GM19455 (cell line): ENCODE measurements around the gene NRXN3.

Source experiments
- ATAC-seq: cut with Tn5 transposase; IDR thresholded peaks from one replicate; pipeline ENCODE4 v1.9.1; 2021; ENCODE audit not compliant: unreplicated experiment

Gene NRXN3

DNA sequence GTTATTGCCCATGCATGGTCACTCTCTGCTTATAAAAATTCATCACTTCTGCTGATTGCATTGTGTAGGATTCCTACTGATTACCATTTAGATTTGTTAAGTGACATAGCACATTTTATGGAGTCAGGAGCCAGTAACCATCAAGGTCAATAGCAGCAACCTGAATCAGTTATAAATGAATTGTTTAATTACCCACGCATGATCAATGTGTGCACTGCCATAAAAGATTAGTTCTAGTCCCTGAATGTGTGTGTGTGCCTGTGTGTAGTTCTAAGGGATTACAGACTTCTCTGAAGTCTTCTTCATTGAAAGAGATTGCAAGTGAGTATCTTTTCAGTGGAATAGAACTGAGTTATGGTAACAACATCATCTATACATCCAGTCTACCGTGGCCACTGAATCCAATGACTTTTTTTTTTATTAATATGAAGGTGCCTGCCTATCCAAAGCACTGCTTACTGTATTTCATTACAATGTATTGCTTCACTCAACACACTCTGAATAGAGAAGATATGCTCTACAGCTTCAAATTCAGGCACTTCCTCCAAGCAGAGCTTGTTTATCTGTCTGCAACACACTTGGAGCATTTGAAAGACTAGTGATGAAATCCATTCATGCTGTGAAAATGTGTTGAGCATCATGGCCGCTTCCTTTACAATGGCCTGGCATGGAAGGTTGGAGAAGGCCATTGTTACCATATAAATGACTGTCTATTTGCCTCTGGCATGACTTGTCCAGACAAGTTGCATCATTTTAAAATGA, 1659.4 kb downstream of the NRXN3 start:
- no peak for ATAC-seq

DNA sequence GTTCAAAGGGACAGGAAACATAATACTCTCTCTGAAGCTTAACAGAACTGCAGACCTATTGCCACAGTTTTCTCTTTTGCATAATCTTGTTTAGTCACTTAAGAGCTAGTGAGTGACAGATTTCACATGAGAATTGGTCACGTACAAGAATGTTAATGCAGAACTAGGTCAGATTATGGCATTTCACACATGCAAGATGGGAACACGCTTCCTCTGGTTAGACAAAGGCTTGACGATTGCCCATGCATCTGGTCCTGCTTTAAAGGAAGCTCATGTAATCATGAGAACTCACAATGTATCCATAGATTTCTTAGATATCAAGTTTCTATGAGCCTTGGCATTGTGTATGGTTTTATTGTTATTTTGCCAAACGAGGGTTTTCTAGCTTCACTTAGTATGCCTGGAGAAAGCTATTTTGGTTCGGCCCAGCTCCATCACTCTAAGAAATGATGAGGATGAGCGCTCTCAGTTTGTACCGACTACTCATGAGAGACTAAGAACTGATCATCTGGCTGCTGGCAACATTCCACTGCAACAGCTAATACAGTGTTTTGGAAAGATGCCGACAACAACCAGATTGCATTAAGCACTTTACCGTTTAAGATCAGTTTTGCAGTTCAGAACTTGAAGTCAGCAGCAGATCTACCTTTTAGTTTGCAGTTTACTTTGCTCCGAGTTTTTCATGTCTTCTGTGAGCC, 1661.2 kb downstream of the NRXN3 start:
- ATAC-seq, result no peak

DNA sequence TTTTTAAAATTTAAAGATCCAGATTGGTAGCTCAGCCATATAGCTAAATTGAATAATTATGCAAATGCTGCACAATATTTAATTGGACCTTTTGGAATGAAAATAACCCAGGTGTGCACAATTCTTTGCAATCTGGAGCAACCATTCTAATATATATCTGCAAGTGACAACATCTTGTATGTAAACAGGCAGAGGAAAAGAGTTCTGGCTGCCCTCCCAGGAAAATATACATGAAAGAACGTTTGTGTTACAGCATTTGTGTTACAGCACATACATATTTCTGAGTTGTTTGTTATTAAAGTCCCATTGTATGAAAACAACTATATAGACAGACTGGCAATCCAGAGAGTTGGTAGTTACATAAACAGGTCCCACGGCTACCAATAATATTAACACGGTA, 1663.6 kb downstream of the NRXN3 start:
- ATAC-seq, result no peak

DNA sequence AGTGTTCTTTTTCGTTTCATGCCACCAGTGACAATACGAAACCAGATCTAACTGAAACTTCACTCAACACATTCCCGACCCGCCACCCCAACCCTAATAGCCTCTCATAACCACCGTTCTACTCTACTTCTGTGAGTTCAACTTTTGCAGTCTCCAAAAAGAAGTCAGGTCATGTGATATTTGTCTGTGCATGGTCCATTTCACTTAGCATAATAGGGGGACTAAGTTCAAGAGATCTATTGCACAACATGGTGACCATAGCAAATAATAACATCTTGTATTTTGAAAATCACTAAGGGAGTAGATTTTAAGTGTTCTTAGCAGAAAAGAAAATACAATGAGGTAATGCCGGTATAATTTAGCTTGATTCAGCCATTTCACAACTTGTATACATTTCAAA, 1664.7 kb downstream of the NRXN3 start:
- no peak for ATAC-seq

DNA sequence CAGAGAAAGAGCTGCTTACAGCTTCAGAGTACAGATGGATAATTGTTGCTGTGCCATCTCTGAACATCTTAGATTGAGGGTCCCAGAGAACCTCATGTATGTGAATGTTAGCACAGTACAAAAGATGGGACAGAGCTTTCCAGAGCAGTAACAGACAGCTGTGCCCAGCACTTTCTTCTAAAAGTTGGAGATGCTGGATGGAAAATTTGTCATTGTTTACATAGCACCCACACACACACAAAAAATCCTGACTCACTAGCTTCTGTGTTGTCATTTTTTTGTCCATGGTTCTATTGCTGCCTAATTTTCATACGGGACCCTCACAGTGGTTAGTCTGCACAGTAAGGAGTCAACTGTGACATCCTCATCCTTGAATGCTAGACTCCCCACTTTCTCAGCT, 1666.4 kb downstream of the NRXN3 start:
- no peak for ATAC-seq

DNA sequence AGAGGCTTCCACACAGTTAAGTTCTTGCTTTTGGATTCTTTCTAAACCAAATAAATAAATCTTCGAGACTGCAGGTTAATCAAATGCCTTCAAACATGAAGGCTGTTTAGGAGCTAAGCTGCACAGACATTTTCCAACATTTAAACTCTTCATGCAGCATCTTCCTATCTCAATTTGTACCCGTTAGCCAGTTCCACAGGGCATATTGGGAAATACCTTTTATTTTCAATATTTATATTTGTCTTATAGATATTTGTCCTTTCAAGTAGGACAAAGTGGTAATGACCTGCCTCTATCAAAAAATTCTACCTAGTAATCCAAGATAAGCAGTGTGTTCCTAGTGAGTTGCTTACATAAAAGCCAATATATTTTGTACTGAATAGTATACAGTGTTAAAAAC, 1667.5 kb downstream of the NRXN3 start:
- no peak for ATAC-seq

DNA sequence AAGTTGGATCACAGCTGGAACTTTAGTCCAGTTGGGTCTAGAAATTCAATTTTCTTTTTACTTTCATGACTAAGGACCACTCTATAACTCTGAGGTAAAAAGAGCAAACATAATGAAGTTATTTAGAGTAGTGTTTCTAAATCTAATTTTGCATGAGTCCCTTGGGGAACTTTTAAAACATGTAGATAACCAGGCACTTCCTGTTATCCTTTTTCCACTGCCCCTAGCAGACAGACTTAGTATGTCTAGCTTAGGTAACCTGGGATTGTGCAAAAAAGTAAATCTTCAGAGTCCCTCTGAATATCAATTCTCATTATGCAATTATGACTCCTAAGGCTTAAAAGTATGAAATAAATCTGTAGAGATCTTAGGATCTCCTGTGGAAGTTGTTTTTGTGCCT, 1669.9 kb downstream of the NRXN3 start:
- ATAC-seq, result no peak

DNA sequence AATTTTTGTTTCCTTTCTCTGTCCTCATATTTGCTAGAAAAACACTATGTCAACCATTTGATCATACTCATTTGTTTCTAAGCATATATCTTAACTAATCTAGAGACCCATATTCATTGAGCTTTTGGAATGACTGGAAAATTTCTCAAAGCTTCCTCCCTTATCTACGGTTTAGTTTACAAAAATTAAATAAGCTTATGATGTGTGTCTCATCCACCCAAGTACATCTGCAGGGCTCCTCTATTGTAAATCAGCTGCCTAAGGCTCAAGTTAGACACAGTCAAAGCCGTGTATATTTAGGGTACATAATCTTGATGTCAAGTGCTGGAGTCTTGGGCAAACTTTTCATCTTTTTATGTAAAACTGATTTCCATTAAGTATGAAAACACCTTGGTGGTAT, 1670.7 kb downstream of the NRXN3 start:
- no peak for ATAC-seq

DNA sequence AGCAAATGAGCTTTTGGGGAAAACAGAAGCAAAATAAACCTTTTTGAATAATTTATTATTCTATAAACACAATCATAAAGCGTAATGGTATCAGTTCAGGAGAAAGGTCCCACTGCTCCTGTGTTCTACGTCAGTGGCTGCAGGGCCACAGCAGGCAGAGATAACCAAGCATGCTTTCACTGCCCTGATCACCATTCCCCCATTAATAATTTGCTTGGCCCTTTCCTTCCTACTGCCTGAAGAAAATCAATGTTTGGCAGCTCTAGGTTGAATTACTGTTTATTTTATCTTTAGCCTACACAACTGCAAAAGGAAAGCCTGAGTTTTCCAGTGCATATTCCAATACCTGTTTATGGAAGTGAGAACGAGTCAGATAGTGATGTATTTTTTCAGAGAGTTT, 1671.3 kb downstream of the NRXN3 start:
- no peak for ATAC-seq

DNA sequence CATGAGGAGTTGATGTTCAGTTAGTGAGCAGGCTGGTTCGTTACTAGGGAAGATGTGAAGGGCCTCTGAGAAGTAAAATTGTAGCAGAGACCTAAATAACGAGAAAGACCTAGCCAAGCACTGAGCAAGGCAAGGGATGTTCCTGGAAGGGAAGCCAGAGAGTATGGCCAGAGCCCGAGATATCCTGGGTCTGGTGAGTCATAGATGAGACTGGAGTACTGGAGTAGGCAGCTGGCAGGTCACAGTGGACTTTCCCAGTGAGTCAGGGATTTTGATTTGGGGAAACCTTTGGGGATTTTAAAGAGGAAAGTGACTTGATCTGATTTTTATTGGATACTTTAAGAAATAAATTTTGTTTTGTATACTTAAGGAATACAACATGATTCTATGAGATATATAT, 1672.1 kb downstream of the NRXN3 start:
- ATAC-seq, result no peak

DNA sequence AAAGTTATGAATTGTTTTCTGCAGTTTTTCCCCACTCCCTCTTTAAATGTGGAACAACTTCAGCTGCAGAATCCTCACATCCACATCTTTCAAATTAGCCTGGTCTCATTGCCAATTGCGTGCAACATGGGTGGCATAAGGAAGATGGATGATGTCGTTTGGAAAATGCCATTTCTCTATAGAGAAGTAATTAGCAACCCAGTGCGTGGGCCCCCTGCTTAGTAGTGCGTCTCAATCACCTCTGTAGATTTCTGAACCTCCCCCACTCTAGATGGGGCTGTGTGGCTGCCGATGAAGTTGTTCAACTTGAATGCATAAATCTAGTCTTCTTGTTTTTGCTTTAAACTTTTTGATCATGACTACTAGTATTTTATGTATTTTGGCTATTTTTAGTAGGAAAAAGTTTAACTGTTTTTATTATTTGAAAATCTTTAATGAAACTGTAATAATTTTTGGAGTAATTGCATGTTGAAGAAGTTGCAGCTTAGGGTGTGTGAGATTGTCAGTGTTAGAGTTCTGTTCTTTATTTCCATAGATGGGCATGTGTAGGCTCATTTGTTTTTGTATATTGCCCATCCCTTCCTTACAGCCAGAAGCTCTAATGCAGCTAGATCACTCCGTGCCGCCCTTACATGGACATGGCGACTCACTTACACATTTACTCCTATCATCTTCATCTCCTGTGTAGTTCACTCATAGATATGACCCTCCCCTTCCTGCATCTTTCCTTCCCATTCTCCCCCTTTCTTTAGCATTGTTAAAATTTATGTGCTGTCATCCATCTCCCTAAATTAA, 1683.0 kb downstream of the NRXN3 start:
- no peak for ATAC-seq

DNA sequence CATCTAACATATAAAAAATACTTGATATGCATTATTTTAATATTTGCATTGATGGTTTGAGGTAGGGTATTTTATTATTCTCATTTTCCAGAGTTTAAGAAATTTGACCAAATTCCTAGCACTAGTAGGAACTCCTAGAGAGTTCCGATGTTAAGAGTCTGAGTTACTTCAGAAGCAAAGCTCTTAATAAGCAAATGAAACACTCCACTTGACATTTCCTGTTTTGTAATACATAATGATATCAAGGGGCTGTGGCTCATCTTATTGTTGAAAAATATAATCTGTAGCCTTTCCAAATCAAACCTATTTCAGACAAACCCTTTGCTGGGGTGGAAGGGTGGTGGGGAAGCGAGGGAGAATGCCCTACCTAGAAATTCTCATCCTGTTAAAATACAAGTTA, 1685.6 kb downstream of the NRXN3 start:
- no peak for ATAC-seq

DNA sequence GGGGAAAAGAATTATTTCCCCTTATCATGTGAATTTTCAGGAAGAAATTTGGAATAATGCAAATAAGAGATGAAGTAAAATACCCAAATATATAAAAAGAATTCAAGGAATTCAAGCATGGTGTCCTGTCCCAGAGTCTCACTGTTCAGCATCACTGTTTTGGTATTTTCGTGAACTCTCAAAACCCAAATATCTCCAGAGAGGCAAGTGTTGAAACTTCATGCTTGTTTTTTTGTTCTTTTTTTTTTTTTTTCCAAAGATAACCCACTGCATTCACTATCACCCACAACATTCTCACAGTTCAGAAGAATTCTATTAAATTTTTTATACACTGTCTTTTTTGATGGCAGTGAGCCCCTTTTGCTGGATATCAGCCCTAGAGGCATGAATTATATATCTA, 1686.2 kb downstream of the NRXN3 start:
- ATAC-seq, result no peak

DNA sequence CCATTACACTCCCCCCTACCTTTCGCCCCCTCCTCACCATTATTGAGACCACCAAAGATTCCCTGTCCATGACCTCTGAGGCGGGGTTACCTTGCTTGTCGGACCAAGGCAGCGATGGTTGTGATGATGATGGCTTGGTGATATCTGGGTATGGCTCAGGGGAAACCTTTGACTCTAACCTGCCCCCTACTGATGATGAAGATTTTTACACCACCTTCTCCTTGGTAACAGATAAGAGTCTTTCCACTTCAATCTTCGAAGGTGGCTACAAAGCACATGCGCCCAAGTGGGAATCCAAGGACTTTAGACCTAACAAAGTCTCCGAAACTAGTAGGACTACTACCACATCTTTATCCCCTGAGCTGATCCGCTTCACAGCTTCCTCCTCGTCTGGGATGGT, 1690.9 kb downstream of the NRXN3 start:
- no peak for ATAC-seq

DNA sequence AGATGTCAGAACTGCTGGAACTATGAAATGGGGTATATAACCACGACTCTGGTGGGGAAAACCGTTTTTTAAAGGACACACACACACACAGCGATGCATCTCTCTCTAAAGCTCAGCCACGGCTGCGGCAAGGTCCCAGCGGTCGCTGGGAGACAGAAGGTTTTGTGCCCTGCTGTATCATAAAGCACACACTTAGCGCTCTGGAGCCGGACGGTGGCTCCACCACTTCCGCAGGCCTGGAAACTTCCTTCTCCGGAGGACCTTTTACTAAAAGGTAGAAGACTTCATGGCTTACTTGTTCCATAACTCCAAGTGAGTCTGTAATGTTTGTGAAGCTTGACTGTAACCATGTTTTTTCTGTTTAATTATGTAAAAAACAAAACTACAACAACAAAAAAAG, 1691.9 kb downstream of the NRXN3 start:
- ATAC-seq, result no peak

DNA sequence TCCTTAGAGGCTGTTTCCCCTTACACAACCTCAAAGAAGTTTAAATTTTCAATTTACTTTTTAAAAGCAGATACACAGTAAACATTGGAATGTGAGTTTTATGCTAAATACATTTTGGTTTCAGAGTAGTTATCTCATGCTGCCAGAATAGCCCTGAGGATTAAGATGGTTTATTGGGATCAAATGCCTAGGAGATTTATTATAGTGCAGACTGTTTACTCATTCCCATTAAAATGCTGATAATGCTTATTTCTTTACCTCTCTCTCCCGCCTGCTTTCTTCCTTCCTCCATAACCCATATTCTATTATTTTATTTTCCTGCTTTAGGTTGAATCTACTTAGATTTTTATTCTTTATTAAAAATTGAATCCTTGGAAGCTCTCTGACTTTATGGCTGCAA, 1701.0 kb downstream of the NRXN3 start:
- no peak for ATAC-seq

DNA sequence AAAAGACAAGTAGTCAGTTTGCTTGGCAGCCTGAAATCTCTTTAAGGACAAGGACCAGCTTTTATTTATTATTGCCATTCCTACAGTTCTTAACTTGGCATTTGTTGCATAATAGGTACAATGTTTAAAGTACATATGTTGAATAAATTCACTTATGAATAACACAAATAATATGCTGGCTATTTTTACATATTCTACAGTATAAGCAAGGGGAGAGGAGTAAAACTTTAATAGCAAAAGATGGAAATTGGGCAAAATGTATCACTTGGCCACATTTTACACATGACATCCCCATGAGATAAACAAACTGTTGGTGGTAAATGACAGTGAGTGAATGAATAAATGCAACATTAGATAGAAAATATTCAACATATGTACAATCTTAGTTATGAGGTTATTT, 1708.1 kb downstream of the NRXN3 start:
- no peak for ATAC-seq

DNA sequence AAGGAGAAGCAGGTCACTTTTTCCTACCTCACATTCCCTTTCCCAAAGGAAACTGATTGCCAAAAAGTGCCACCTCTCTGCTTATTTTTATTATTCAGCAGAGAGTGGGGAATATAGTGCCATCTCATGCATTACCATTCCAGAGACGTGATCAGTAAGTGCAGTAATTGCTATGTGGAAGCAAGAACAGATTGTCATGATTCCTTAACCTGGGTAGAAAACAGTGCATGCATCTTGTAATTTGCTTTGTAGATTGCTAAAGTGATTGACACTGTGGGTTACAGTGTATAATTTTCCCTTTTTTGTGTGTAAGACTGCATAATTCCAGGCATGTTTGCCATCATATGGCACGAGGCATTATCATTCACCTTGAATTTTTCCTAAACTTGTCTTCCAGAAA, 1708.6 kb downstream of the NRXN3 start:
- no peak for ATAC-seq

DNA sequence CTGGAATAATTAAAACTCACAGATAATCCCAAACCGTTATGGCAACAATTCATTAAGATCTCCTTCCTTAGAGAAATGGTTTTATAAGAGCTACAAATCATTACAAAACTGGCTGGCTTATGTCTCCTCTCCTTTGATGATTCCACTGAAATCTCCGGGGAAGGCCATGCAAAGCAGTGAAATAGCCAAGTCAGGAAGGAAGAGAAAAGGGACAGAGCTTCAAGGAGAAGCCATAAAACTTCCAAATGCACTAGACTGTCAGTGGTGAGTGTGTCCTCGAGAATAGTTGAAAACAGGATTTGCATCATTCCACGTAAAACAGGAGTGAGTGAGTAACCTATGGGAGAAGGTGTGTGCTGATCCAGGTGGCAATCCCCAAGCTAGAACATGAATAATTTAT, 1711.1 kb downstream of the NRXN3 start:
- ATAC-seq, result no peak

DNA sequence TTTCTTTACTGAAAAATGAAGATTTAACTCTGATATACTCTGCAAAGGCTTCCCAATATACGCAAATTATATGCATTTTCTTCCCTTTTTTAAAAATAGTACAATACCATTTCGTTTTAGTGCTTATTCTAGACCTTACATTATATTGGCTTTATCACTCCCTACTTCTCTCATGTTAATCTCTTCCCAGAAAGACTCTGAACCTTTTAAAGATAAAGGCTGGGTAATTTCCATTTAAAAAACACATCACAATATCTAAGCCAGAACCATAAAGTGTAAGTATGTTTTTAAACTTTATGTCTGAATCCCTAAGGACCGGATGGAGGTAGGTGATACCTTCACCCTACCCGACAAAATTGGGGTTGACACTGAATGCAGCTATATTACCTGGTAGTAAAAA, 1720.4 kb downstream of the NRXN3 start:
- no peak for ATAC-seq

DNA sequence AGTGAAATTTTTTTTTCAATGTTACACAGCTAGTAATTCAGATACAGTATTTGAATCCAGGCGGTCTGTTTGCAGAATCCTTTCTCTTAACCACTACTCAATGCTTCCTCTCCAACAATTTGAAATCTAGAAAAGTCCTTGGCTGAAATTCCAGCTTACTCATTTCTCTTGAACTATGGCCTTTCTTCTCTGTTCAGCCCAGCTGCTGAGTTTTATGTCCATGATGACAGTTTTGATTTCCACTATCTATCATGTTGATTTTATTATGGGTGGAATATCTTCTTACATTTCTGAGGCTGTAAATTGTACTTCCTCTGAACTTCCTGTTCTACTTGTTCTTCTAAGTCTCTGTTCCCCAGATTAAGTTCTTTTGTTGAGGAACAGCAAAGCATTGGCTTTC, 1725.8 kb downstream of the NRXN3 start:
- no peak for ATAC-seq

DNA sequence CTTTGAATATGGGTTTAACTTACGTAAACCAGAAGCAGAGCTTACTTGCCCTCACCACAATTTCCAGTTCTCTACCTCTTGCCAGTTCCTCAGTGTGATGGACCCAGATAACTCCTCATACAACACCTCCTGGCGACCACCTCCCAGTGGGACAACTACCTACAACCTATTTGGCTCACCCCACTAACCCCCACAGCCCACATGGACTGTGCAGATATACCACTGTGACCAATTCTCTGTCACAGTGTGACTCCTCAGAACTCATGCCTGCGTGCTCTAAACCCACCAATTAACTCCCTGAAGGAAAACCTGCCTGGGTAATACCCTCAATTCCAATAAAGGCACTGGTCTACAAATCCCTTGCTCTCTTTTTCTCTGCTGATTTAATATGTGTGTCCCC, 1729.4 kb downstream of the NRXN3 start:
- no peak for ATAC-seq
